Heart left ventricle (tissue), 13 donors: Measurements from ENCODE around the gene BLID.

Source experiments
- CTCF ChIP-seq, 12 donors: fragments of 200-600 bp; sonication (generic) in 4 of 12; IDR thresholded peaks; one replicate each; pipeline versions ENCODE4 v1.5.0 to v1.8.0; 2018 to 2022; ENCODE audit warnings: antibody characterized with exemption in 12 of 12, mild to moderate bottlenecking in 5 of 12
- POLR2A ChIP-seq, 2 donors: fragments of 450-650 bp; IDR thresholded peaks; one replicate each; pipeline ENCODE4 v1.6.1; 2017; ENCODE audit warnings: antibody characterized with exemption in 2 of 2, mild to moderate bottlenecking in 2 of 2, moderate library complexity in 2 of 2
- donor health status: ischemic (EF 13 %, LVEDD 7.1; RV severe dilation, severe dysfunction).
- donor health status: DM: no; HTN: yes; CAD: no.
- donor health status: DM: no; HTN: no; CAD: no.
- donor health status: ischemic (EF 25% LVEDD 6.9; RV normal size, moderate dysfunction).
- donor health status: ischemic (EF 25% LVEDD 5.7; RV mildly dilated, moderate dysfunction).
- donor health status: ischemic (EF 35%, LVEDD 5.7; RV mildly dilated, moderate dysfunction).
- donor health status: nonischemic (EF 11% LVEDD 7.7; RV severe dilation, severe dysfunction).
- donor health status: DM: yes; HTN: yes; CAD: no.
- donor health status: PGD.
- donor health status: ischemic (EF 29% LVEDD 5.4; RV normal size, mild dysfunction).
- donor health status: nonischemic (EF 23%, LVEDD 6.1; RV moderate dilation, normal function).

- TF ChIP-seq CTCF (IDR thresholded peaks at IDR 0.05) (no peak), POLR2A (IDR thresholded peaks at IDR 0.05) (no peak)
Measured at GRCh38 chr11:122093731-122094275, 22.2 kb downstream of the BLID start.
